Heart right ventricle (tissue), 16 donors: ENCODE measurements around the gene TBC1D17. TPM values are rescaled to one million over a fixed set of nuclear protein-coding genes. Genes with fewer than 3 reads are reported as not detected.

Source experiments
- ATAC-seq, 8 donors: fragments of 200-7000 bp; cut with Tn5 transposase; one replicate each; pipeline ENCODE4 v1.9.1; 2020; ENCODE audit warnings: mild to moderate bottlenecking in 8 of 8, moderate library complexity in 8 of 8, moderate number of reproducible peaks in 1 of 8
- DNase-seq, 2 donors: peaks; one replicate each; pipeline ENCODE4 v3.0.0-alpha.2; 2020
- H3K27ac ChIP-seq, 10 donors: fragments of 200-600 bp; sonication (generic) in 2 of 10; one replicate each; pipeline versions ENCODE4 v1.5.0 to v1.8.0; 2020 to 2022; ENCODE audit warnings: mild to moderate bottlenecking in 3 of 10
- H3K27me3 ChIP-seq, 7 donors: fragments of 200-600 bp; one replicate each; pipeline ENCODE4 v1.8.0; 2021 to 2022; ENCODE audit warnings: mild to moderate bottlenecking in 2 of 7
- H3K36me3 ChIP-seq, 9 donors: fragments of 200-600 bp; sonication (generic) in 1 of 9; one replicate each; pipeline versions ENCODE4 v1.5.0 to v1.8.0; 2020 to 2022; ENCODE audit warnings: mild to moderate bottlenecking in 2 of 9
- H3K4me1 ChIP-seq, 9 donors: fragments of 200-600 bp; sonication (generic) in 1 of 9; one replicate each; pipeline versions ENCODE4 v1.5.0 to v1.8.0; 2020 to 2022; ENCODE audit warnings: mild to moderate bottlenecking in 4 of 9
- H3K4me3 ChIP-seq, 10 donors: fragments of 200-600 bp; sonication (generic) in 2 of 10; one replicate each; pipeline versions ENCODE4 v1.5.0 to v1.8.0; 2020 to 2022; ENCODE audit warnings: mild to moderate bottlenecking in 7 of 10, moderate library complexity in 2 of 10
- H3K9me3 ChIP-seq, 11 donors: fragments of 200-600 bp in 10 of 11; sonication (generic) in 2 of 11; one replicate each; pipeline versions ENCODE4 v1.5.0 to v1.8.0; 2013 to 2022; ENCODE audit warnings: mild to moderate bottlenecking in 2 of 11, control low read depth in 1 of 11, moderate library complexity in 1 of 11
- CTCF ChIP-seq, 9 donors: fragments of 200-600 bp; sonication (generic) in 2 of 9; IDR thresholded peaks; one replicate each; pipeline versions ENCODE4 v1.5.0 to v1.8.0; 2021 to 2022; ENCODE audit warnings: antibody characterized with exemption in 9 of 9, mild to moderate bottlenecking in 5 of 9, moderate library complexity in 1 of 9
- WGBS, 2 donors: extraction: QIAGEN DNeasy Blood & Tissue Kit; methylation state at CpG; one replicate each; pipeline ENCODE4 v1.1.7; 2013; ENCODE audit warnings: inconsistent platforms in 1 of 2; 5-methylcytosine and 5-hydroxymethylcytosine counted together
- intact Hi-C, 10 donors: fragments of 100-400 bp; cut with DNase I; formaldehyde crosslinking; loops; one replicate each; pipeline versions ENCODE4 v1.11.1 to v1.14.2; 2022
- polyA plus RNA-seq, 2 donors: library from polyadenylated mRNA; stranded (reverse); fragments of 200-250 nt; gene quantifications; one replicate each; pipeline ENCODE4 v1.2.3, GENCODE V29; 2013
- total RNA-seq, 10 donors: library from RNA; stranded (reverse); fragmentation: NEBNext Ultra II Directional in 3 of 10; extraction: Animal tissue kit (Norgen Biotek cat#: 25700) in 3 of 10; gene quantifications; one replicate each; pipeline versions ENCODE4 v1.2.1 to v1.2.4, GENCODE V29; 2021 to 2023
- donor health status: Arrhythmogenic right ventricular cardiomyopathy.
- donor health status: ischemic (EF 13 %, LVEDD 7.1; RV severe dilation, severe dysfunction).
- donor health status: healthy with polysubstance abuse.
- donor health status: DM: no; HTN: yes; CAD: no.
- donor health status: DM: no; HTN: no; CAD: no.
- donor health status: ischemic (EF 25% LVEDD 6.9; RV normal size, moderate dysfunction).
- donor health status: ischemic (EF 25% LVEDD 5.7; RV mildly dilated, moderate dysfunction).
- donor health status: healthy.
- donor health status: DM: yes; HTN: yes; CAD: no.
- donor health status: Ischemic cardiomyopathy.
- donor health status: ischemic (EF 35%, LVEDD 5.7; RV mildly dilated, moderate dysfunction).
- donor health status: nonischemic (EF 11% LVEDD 7.7; RV severe dilation, severe dysfunction).
- donor health status: DM: yes; HTN: yes; CAD: no.
- donor health status: PGD.
- donor health status: ischemic (EF 29% LVEDD 5.4; RV normal size, mild dysfunction).
- donor health status: nonischemic (EF 23%, LVEDD 6.1; RV moderate dilation, normal function).

Gene TBC1D17
- total and polyA plus RNA-seq, 12 donors, result 30.4 to 57.9 (median 49.8) TPM

GRCh38 chr19:49906879-49907564, 29.5 kb downstream of the TBC1D17 start:
- ATAC-seq, result no peak
- Histone ChIP-seq H3K4me1 (peaks cover 0 to 29% (median 8%) of the 10 kb centered on the region in 9 donors), H3K36me3 (peaks cover 0 to 51% (median 12%) of the 10 kb centered on the region in 9 donors), H3K27ac (no peak overlapping the region), H3K4me3 (no peak overlapping the region), H3K27me3 (no peaks in the 10 kb centered on the region), H3K9me3 (no peaks in the 10 kb centered on the region)
- DNase-seq, result no peak
- 86 to 91% methylated on average over 16 of the region's 16 CpGs for WGBS, 2 donors
- intact Hi-C loops, result no loop called here
- TF ChIP-seq CTCF (IDR thresholded peaks at IDR 0.05), result no peak

- Histone ChIP-seq H3K27me3 (no peaks in the 10 kb centered on the region), H3K9me3 (no peaks in the 10 kb centered on the region), H3K4me3 (no peak overlapping the region), H3K27ac (no peak overlapping the region), H3K36me3 (peaks cover 0 to 59% (median 12%) of the 10 kb centered on the region in 9 donors), H3K4me1 (peaks cover 0 to 37% (median 8%) of the 10 kb centered on the region in 9 donors)
- WGBS, 2 donors, result 91 to 96% methylated on average over 23 of the region's 23 CpGs
- no peak for TF ChIP-seq CTCF (IDR thresholded peaks at IDR 0.05)
- ATAC-seq (no peak), DNase-seq (no peak)
- intact Hi-C loops, result no loop called here
These were observed 30.4 kb downstream of the TBC1D17 start for GRCh38 chr19:49907745-49908446.

- Histone ChIP-seq H3K4me3 (no peak overlapping the region), H3K9me3 (no peaks in the 10 kb centered on the region), H3K4me1 (peaks cover 0 to 38% (median 8%) of the 10 kb centered on the region in 9 donors), H3K27ac (no peak overlapping the region), H3K27me3 (no peaks in the 10 kb centered on the region), H3K36me3 (peaks cover 0 to 68% (median 12%) of the 10 kb centered on the region in 9 donors)
- no peak for TF ChIP-seq CTCF (IDR thresholded peaks at IDR 0.05)
- 96 to 98% methylated on average over 37 of the region's 37 CpGs for WGBS, 2 donors
- ATAC-seq (no peak), DNase-seq (no peak)
- intact Hi-C loops, result no loop called here
These were observed 31.2 kb downstream of the TBC1D17 start for GRCh38 chr19:49908480-49909420.

- H3K27ac ChIP-seq, result peak overlapping the region in 2 of 10 donors; percentile 62 to 83
- peaks cover 0 to 1% (median 0%) of the 10 kb centered on the region in 11 donors for H3K9me3 ChIP-seq
- H3K4me1 ChIP-seq, result peaks cover 0 to 28% (median 8%) of the 10 kb centered on the region in 9 donors
- no peak overlapping the region for H3K4me3 ChIP-seq
- peaks cover 0 to 82% (median 13%) of the 10 kb centered on the region in 9 donors for H3K36me3 ChIP-seq
- DNase-seq, result no peak
- TF ChIP-seq CTCF (IDR thresholded peaks at IDR 0.05), result no peak
- intact Hi-C loops, result no loop called here
- no peaks in the 10 kb centered on the region for H3K27me3 ChIP-seq
- peak in 1 of 8 donors; percentile 14 for ATAC-seq
- WGBS, 2 donors, result 94 to 99% methylated on average over 5 of the region's 5 CpGs
These were observed 32.7 kb downstream of the TBC1D17 start for GRCh38 chr19:49910179-49910578.
